Natural killer cell (primary cell): ENCODE data around the gene CASP8. TPM values are rescaled to one million over a fixed set of nuclear protein-coding genes. Genes with fewer than 3 reads are reported as not detected.

Experiments used
- ATAC-seq, 3 donors: fragments of 150-1000 bp in 2 of 3; fragments of 200-7000 bp in 1 of 3; cut with Tn5 transposase; 1 replicate in 1 of 3; 2 replicates in 2 of 3; pipeline ENCODE4 v1.10.0; 2021; ENCODE audit warnings: mild to moderate bottlenecking in 2 of 3, moderate library complexity in 2 of 3
- DNase-seq, 2 donors: peaks; one replicate each; pipeline versions ENCODE4 v3.0.0 to v3.0.0-alpha.2; 2013 to 2021; ENCODE audit warnings: mixed read lengths in 1 of 2
- H3K27ac ChIP-seq: one replicate; pipeline ENCODE4 v1.5.1; 2013; ENCODE audit warnings: mild to moderate bottlenecking, low read length
- H3K27me3 ChIP-seq: one replicate; pipeline ENCODE4 v1.6.1; 2013; ENCODE audit warnings: low read length; ENCODE audit not compliant: control insufficient read depth, insufficient read depth
- H3K36me3 ChIP-seq: one replicate; pipeline ENCODE4 v1.6.1; 2013; ENCODE audit warnings: low read length; ENCODE audit not compliant: control insufficient read depth, insufficient read depth
- H3K4me1 ChIP-seq: one replicate; pipeline ENCODE4 v1.6.1; 2013; ENCODE audit warnings: low read length; ENCODE audit not compliant: control insufficient read depth, insufficient read depth
- H3K4me3 ChIP-seq: one replicate; pipeline ENCODE4 v1.5.1; 2013; ENCODE audit warnings: low read length
- H3K9me3 ChIP-seq: one replicate; pipeline ENCODE4 v1.6.1; 2013; ENCODE audit warnings: low read length; ENCODE audit not compliant: control insufficient read depth, insufficient read depth
- H3K27ac Mint-ChIP-seq, 2 donors: one replicate each; pipeline ENCODE4 v1.8.0; 2022; ENCODE audit warnings: mild to moderate bottlenecking in 2 of 2, mixed read lengths in 2 of 2, moderate library complexity in 1 of 2
- H3K27me3 Mint-ChIP-seq, 2 donors: one replicate each; pipeline ENCODE4 v1.8.0; 2022; ENCODE audit warnings: low read depth in 2 of 2, mixed read lengths in 2 of 2
- H3K36me3 Mint-ChIP-seq: one replicate; pipeline ENCODE4 v1.8.0; 2022; ENCODE audit warnings: mixed read lengths
- H3K4me1 Mint-ChIP-seq, 2 donors: one replicate each; pipeline ENCODE4 v1.8.0; 2022; ENCODE audit warnings: mixed read lengths in 2 of 2
- H3K4me3 Mint-ChIP-seq: one replicate; pipeline ENCODE4 v1.8.0; 2022; ENCODE audit warnings: mild to moderate bottlenecking, moderate library complexity, mixed read lengths
- H3K9me3 Mint-ChIP-seq, 2 donors: one replicate each; pipeline ENCODE4 v1.8.0; 2022; ENCODE audit warnings: mixed read lengths in 2 of 2
- CTCF ChIP-seq: fragments of 200-600 bp; IDR thresholded peaks from one replicate; pipeline ENCODE4 v1.8.0; 2022; ENCODE audit warnings: antibody characterized with exemption
- WGBS: methylation state at CpG from one replicate; pipeline ENCODE4 v1.1.7; 2013; ENCODE audit warnings: missing lambda C conversion rate; ENCODE audit not compliant: insufficient coverage; 5-methylcytosine and 5-hydroxymethylcytosine counted together
- intact Hi-C: fragments of 100-400 bp; cut with micrococcal nuclease; formaldehyde crosslinking; loops from one replicate; pipeline ENCODE4 v1.14.2; 2022
- total RNA-seq, 4 donors: library from RNA; stranded (reverse); fragments of 120-200 nt in 1 of 4; gene quantifications; one replicate each; pipeline versions ENCODE4 v1.2.3 to v1.2.4, GENCODE V29; 2013 to 2022

CASP8 gene
- total RNA-seq, 3 donors from 2014 or later (not counting 1 experiment from before 2014, with no cell fraction given), result 218 to 404 (median 347) TPM

GRCh38 chr2:201313362-201313761 lies 53.0 kb downstream of the CASP8 start:
- no peaks in the 10 kb centered on the region for H3K27me3 ChIP-seq
- no peaks in the 10 kb centered on the region for H3K4me1 Mint-ChIP-seq
- H3K9me3 ChIP-seq, result peaks cover 11% of the 10 kb centered on the region
- 97% methylated on average over 5 of the region's 5 CpGs for WGBS
- no peaks in the 10 kb centered on the region for H3K36me3 ChIP-seq
- TF ChIP-seq CTCF, result no peak
- no peaks in the 10 kb centered on the region for H3K4me1 ChIP-seq
- peaks cover 0 to 3% of the 10 kb centered on the region in 2 donors for H3K9me3 Mint-ChIP-seq
- DNase-seq, result no peak
- intact Hi-C loops, result no loop called here
- no peak overlapping the region for H3K4me3 ChIP-seq
- ATAC-seq, result no peak
- no peak overlapping the region for H3K4me3 Mint-ChIP-seq
- H3K36me3 Mint-ChIP-seq, result peaks cover 59% of the 10 kb centered on the region
- H3K27ac Mint-ChIP-seq, result no peak overlapping the region
- no peaks in the 10 kb centered on the region for H3K27me3 Mint-ChIP-seq
- H3K27ac ChIP-seq, result no peak overlapping the region

GRCh38 chr2:201319511-201319910 lies 59.2 kb downstream of the CASP8 start:
- Histone ChIP-seq H3K27me3 (no peaks in the 10 kb centered on the region), H3K4me1 (no peaks in the 10 kb centered on the region), H3K4me3 (no peak overlapping the region), H3K27ac (no peak overlapping the region), H3K9me3 (peaks cover 7% of the 10 kb centered on the region), H3K36me3 (no peaks in the 10 kb centered on the region)
- 86% methylated on average over 2 of the region's 2 CpGs for WGBS
- intact Hi-C loops, result no loop called here
- DNase-seq, result no peak
- Mint-ChIP-seq H3K4me3 (no peak overlapping the region), H3K27ac (no peak overlapping the region), H3K27me3 (no peaks in the 10 kb centered on the region), H3K4me1 (no peaks in the 10 kb centered on the region), H3K36me3 (peaks cover 55% of the 10 kb centered on the region), H3K9me3 (peaks cover 7 to 17% of the 10 kb centered on the region in 2 donors)
- TF ChIP-seq CTCF, result no peak
- no peak for ATAC-seq

GRCh38 chr2:201320257-201320656 lies 59.9 kb downstream of the CASP8 start:
- WGBS, result over 99% methylated on average over 4 of the region's 4 CpGs
- TF ChIP-seq CTCF, result no peak
- no peaks in the 10 kb centered on the region for H3K4me1 ChIP-seq
- H3K27ac ChIP-seq, result no peak overlapping the region
- intact Hi-C loops, result no loop called here
- peaks cover 7% of the 10 kb centered on the region for H3K9me3 ChIP-seq
- DNase-seq (no peak), ATAC-seq (no peak)
- no peaks in the 10 kb centered on the region for H3K4me1 Mint-ChIP-seq
- no peaks in the 10 kb centered on the region for H3K27me3 Mint-ChIP-seq
- no peaks in the 10 kb centered on the region for H3K27me3 ChIP-seq
- H3K4me3 Mint-ChIP-seq, result no peak overlapping the region
- H3K27ac Mint-ChIP-seq, result no peak overlapping the region
- H3K36me3 Mint-ChIP-seq, result peaks cover 54% of the 10 kb centered on the region
- no peak overlapping the region for H3K4me3 ChIP-seq
- no peaks in the 10 kb centered on the region for H3K36me3 ChIP-seq
- H3K9me3 Mint-ChIP-seq, result peaks cover 7 to 17% of the 10 kb centered on the region in 2 donors

- intact Hi-C loops, result no loop called here
- Histone ChIP-seq H3K4me1 (no peaks in the 10 kb centered on the region), H3K27ac (no peak overlapping the region), H3K27me3 (no peaks in the 10 kb centered on the region), H3K4me3 (no peak overlapping the region), H3K9me3 (peaks cover 7% of the 10 kb centered on the region), H3K36me3 (no peaks in the 10 kb centered on the region)
- WGBS, result 97% methylated on average over 4 of the region's 4 CpGs
- H3K27me3 Mint-ChIP-seq, result no peaks in the 10 kb centered on the region
- H3K9me3 Mint-ChIP-seq, result peaks cover 7 to 17% of the 10 kb centered on the region in 2 donors
- DNase-seq (no peak), ATAC-seq (no peak)
- no peak for TF ChIP-seq CTCF
- H3K27ac Mint-ChIP-seq, result no peak overlapping the region
- no peak overlapping the region for H3K4me3 Mint-ChIP-seq
- H3K36me3 Mint-ChIP-seq, result peaks cover 59% of the 10 kb centered on the region
- H3K4me1 Mint-ChIP-seq, result no peaks in the 10 kb centered on the region
Measured at GRCh38 chr2:201320701-201321100, 60.4 kb downstream of the CASP8 start.
